H1 (cell line): ENCODE results near the gene S100A6. TPM values are rescaled to one million over a fixed set of nuclear protein-coding genes. Genes with fewer than 3 reads are reported as not detected.

ENCODE experiments used
- CTCF ChIA-PET: fragments of 300-600 bp; sonication (Branson Sonifier 250); formaldehyde crosslinking; loops from one replicate; lab custom pipeline; 2021; ENCODE audit not compliant: partially characterized antibody; lab: Charles Lee
- POLR2A ChIA-PET: fragments of 300-600 bp; sonication (Branson Sonifier 250); formaldehyde crosslinking; loops from one replicate; lab custom pipeline; 2021; ENCODE audit warnings: inconsistent platforms; ENCODE audit not compliant: partially characterized antibody; lab: Charles Lee
- DNase-seq, 2 experiments: peaks; one replicate each; pipeline versions ENCODE4 v3.0.0 to v3.0.0-alpha.2; 2010 to 2022; ENCODE audit warnings: low spot score in 2 of 2, low read depth in 1 of 2, mixed read lengths in 1 of 2
- FAIRE-seq: peaks from 2 replicates; lab custom pipeline; 2011; peaks lifted over from hg19 to GRCh38; lab: Jason Lieb, UNC
- H2AFZ ChIP-seq: 2 replicates; pipeline ENCODE4 v1.8.1; 2012; ENCODE audit warnings: low read length, inconsistent platforms
- H2AK5ac ChIP-seq: 2 replicates; pipeline ENCODE4 v1.6.1; 2013; ENCODE audit warnings: low read depth, low read length
- H2BK120ac ChIP-seq: replicated peaks from 2 replicates; pipeline ENCODE3; 2013; ENCODE audit warnings: low read depth, low read length, inconsistent platforms
- H2BK12ac ChIP-seq: 2 replicates; pipeline ENCODE4 v1.6.1; 2013; ENCODE audit warnings: low read depth, low read length
- H2BK15ac ChIP-seq: 2 replicates; pipeline ENCODE4 v1.6.1; 2013; ENCODE audit warnings: low read length
- H2BK20ac ChIP-seq: 2 replicates; pipeline ENCODE4 v1.6.1; 2013; ENCODE audit warnings: low read length
- H2BK5ac ChIP-seq: 2 replicates; pipeline ENCODE4 v1.6.1; 2013; ENCODE audit warnings: low read depth, low read length
- H3K14ac ChIP-seq: 2 replicates; pipeline ENCODE4 v1.6.1; 2013; ENCODE audit warnings: inconsistent platforms; ENCODE audit not compliant: insufficient read length
- H3K18ac ChIP-seq: 2 replicates; pipeline ENCODE4 v1.6.1; 2013; ENCODE audit warnings: low read length; ENCODE audit errors: extremely low read depth
- H3K23ac ChIP-seq: 2 replicates; pipeline ENCODE4 v1.6.1; 2013; ENCODE audit warnings: inconsistent platforms; ENCODE audit not compliant: insufficient read length
- H3K23me2 ChIP-seq: 2 replicates; pipeline ENCODE4 v1.6.1; 2013; ENCODE audit warnings: low read depth, low read length
- H3K27ac ChIP-seq: 2 replicates; pipeline ENCODE4 v1.6.1; 2011; ENCODE audit warnings: low read depth, low read length, inconsistent platforms
- H3K27me3 ChIP-seq, 4 experiments: replicated peaks in 1 of 4; 1 replicate in 1 of 4; 2 replicates in 3 of 4; pipeline versions ENCODE4 v1.6.1 to v1.8.1; 2011 to 2013; ENCODE audit warnings: low read length in 3 of 4, mild to moderate bottlenecking in 3 of 4, inconsistent platforms in 2 of 4, mixed read lengths in 2 of 4, moderate library complexity in 1 of 4; ENCODE audit not compliant: control insufficient read depth in 3 of 4, insufficient read depth in 3 of 4; ENCODE audit errors: extremely low read depth in 1 of 4
- H3K36me3 ChIP-seq, 4 experiments: 2 replicates each; pipeline versions ENCODE4 v1.6.1 to v1.8.1; 2011 to 2013; ENCODE audit warnings: mild to moderate bottlenecking in 4 of 4, low read length in 3 of 4, moderate library complexity in 2 of 4, control low read depth in 1 of 4, inconsistent platforms in 1 of 4; ENCODE audit not compliant: insufficient read depth in 4 of 4, control insufficient read depth in 2 of 4
- H3K4ac ChIP-seq: replicated peaks from 2 replicates; pipeline ENCODE3; 2013; ENCODE audit warnings: low read length, low read depth, mixed read lengths, inconsistent platforms; ENCODE audit not compliant: insufficient read length
- H3K4me1 ChIP-seq, 4 experiments: replicated peaks in 1 of 4; 1 replicate in 1 of 4; 2 replicates in 3 of 4; pipeline versions ENCODE4 v1.6.1 to v1.8.1; 2011 to 2013; ENCODE audit warnings: low read length in 3 of 4, inconsistent platforms in 2 of 4, mixed read lengths in 1 of 4; ENCODE audit not compliant: insufficient read depth in 4 of 4, control insufficient read depth in 3 of 4
- H3K4me2 ChIP-seq, 2 experiments: 2 replicates each; pipeline versions ENCODE4 v1.6.1 to v1.8.1; 2011 to 2013; ENCODE audit warnings: low read depth in 2 of 2, low read length in 2 of 2, control low read depth in 1 of 2, inconsistent platforms in 1 of 2, mild to moderate bottlenecking in 1 of 2; ENCODE audit not compliant: insufficient read depth in 1 of 2
- H3K4me3 ChIP-seq, 4 experiments: fragments of 200-600, 300-600 bp in 1 of 4; sonication (generic), shearing (Covaris generic), sonication (Bioruptor Twin) in 1 of 4; 2 replicates each; pipeline versions ENCODE4 v1.5.1 to v1.8.1; 2011 to 2016; ENCODE audit warnings: low read length in 4 of 4, low read depth in 3 of 4, control low read depth in 2 of 4, inconsistent platforms in 2 of 4, mild to moderate bottlenecking in 2 of 4, mixed read lengths in 1 of 4, moderate library complexity in 1 of 4; ENCODE audit not compliant: insufficient read depth in 2 of 4; ENCODE audit errors: extremely low read depth in 1 of 4
- H3K56ac ChIP-seq: replicated peaks from 2 replicates; pipeline ENCODE3; 2013; ENCODE audit warnings: low read depth, mild to moderate bottlenecking, mixed read lengths, low read length, inconsistent platforms; ENCODE audit not compliant: insufficient read length
- H3K79me1 ChIP-seq: 2 replicates; pipeline ENCODE4 v1.6.1; 2013; ENCODE audit warnings: low read depth, low read length, control low read depth
- H3K79me2 ChIP-seq, 2 experiments: 2 replicates each; pipeline versions ENCODE4 v1.6.1 to v1.8.1; 2012 to 2013; ENCODE audit warnings: low read length in 2 of 2, mild to moderate bottlenecking in 2 of 2, inconsistent platforms in 1 of 2; ENCODE audit not compliant: insufficient read depth in 2 of 2, control insufficient read depth in 1 of 2
- H3K9ac ChIP-seq, 4 experiments: replicated peaks in 1 of 4; 1 replicate in 1 of 4; 2 replicates in 3 of 4; pipeline versions ENCODE4 v1.6.1 to v1.8.1; 2011 to 2013; ENCODE audit warnings: low read depth in 3 of 4, low read length in 3 of 4, control low read depth in 2 of 4, mild to moderate bottlenecking in 2 of 4, moderate library complexity in 2 of 4, inconsistent platforms in 1 of 4; ENCODE audit errors: extremely low read depth in 1 of 4
- H3K9me3 ChIP-seq, 2 experiments: 2 replicates each; pipeline versions ENCODE4 v1.6.1 to v1.8.1; 2012 to 2013; ENCODE audit warnings: mild to moderate bottlenecking in 2 of 2, moderate library complexity in 2 of 2, control low read depth in 1 of 2, inconsistent platforms in 1 of 2, low read depth in 1 of 2, low read length in 1 of 2, mixed read lengths in 1 of 2; ENCODE audit not compliant: insufficient read depth in 2 of 2
- H4K20me1 ChIP-seq, 2 experiments: replicated peaks in 1 of 2; 2 replicates each; pipeline versions ENCODE3 to v1.8.1; 2011 to 2013; ENCODE audit warnings: inconsistent platforms in 2 of 2, low read length in 2 of 2, mild to moderate bottlenecking in 1 of 2; ENCODE audit not compliant: insufficient read depth in 2 of 2, control insufficient read depth in 1 of 2
- H4K5ac ChIP-seq: 2 replicates; pipeline ENCODE4 v1.6.1; 2013; ENCODE audit warnings: low read length, low read depth, mixed read lengths, inconsistent platforms; ENCODE audit not compliant: insufficient read length
- H4K8ac ChIP-seq: 2 replicates; pipeline ENCODE4 v1.8.0; 2013; ENCODE audit warnings: mild to moderate bottlenecking, moderate library complexity, low read length, inconsistent platforms; ENCODE audit not compliant: insufficient read depth; ENCODE audit errors: extremely low read depth
- H4K91ac ChIP-seq: replicated peaks from 2 replicates; pipeline ENCODE3; 2013; ENCODE audit warnings: low read length, mixed read lengths, inconsistent platforms; ENCODE audit not compliant: insufficient read length
- BCL11A ChIP-seq, 2 experiments: IDR thresholded peaks; one replicate each; pipeline ENCODE4 v1.6.1; 2011; ENCODE audit warnings: low read depth in 2 of 2, low read length in 2 of 2, mild to moderate bottlenecking in 2 of 2
- GABPA ChIP-seq: IDR thresholded peaks from 2 replicates; pipeline ENCODE4 v1.6.1; 2011; ENCODE audit warnings: mild to moderate bottlenecking, low read length, moderate library complexity, borderline replicate concordance; ENCODE audit not compliant: insufficient read depth
- JUN ChIP-seq: IDR thresholded peaks from 2 replicates; pipeline ENCODE4 v1.6.1; 2011; ENCODE audit warnings: low read depth, mild to moderate bottlenecking, improper control_type of control experiment, low read length
- JUND ChIP-seq: IDR thresholded peaks from 2 replicates; pipeline ENCODE4 v1.6.1; 2011; ENCODE audit warnings: mild to moderate bottlenecking, improper control_type of control experiment, low read length
- KDM4A ChIP-seq: IDR thresholded peaks from one replicate; pipeline ENCODE4 v1.7.1; 2012; ENCODE audit warnings: low read depth, mild to moderate bottlenecking, moderate library complexity, low read length, inconsistent platforms; ENCODE audit not compliant: severe bottlenecking
- KDM5A ChIP-seq: fragments of 200-600 bp; IDR thresholded peaks from 2 replicates; pipeline ENCODE4 v1.7.1; 2012; ENCODE audit warnings: mild to moderate bottlenecking, low read length, inconsistent platforms, mixed read lengths
- RFX5 ChIP-seq: IDR thresholded peaks from 2 replicates; pipeline ENCODE4 v1.6.1; 2011; ENCODE audit warnings: low read depth, low read length, improper control_type of control experiment, borderline replicate concordance
- SIX5 ChIP-seq: IDR thresholded peaks from 2 replicates; pipeline ENCODE4 v1.6.1; 2011; ENCODE audit warnings: mild to moderate bottlenecking, low read depth, low read length
- SP1 ChIP-seq: IDR thresholded peaks from 2 replicates; pipeline ENCODE4 v1.6.1; 2011; ENCODE audit warnings: low read depth, low read length
- TAF7 ChIP-seq: optimal IDR thresholded peaks from 2 replicates; pipeline ENCODE3; 2011; ENCODE audit warnings: low read depth, mild to moderate bottlenecking, inconsistent platforms, low read length, moderate library complexity, borderline replicate concordance
- TBP ChIP-seq: IDR thresholded peaks from 2 replicates; pipeline ENCODE4 v1.6.1; 2011; ENCODE audit warnings: low read depth, low read length, improper control_type of control experiment
- TCF12 ChIP-seq: IDR thresholded peaks from 2 replicates; pipeline ENCODE4 v1.6.1; 2011; ENCODE audit warnings: low read depth, mild to moderate bottlenecking, low read length
- WGBS, 2 experiments: shearing (Covaris generic) in 1 of 2; methylation state at CpG; one replicate each; pipeline versions ENCODE4 v1.1.6 to v1.1.7; 2013 to 2015; ENCODE audit warnings: low lambda C conversion rate in 2 of 2, mixed read lengths in 2 of 2, inconsistent platforms in 1 of 2, low coverage in 1 of 2, missing lambda C conversion rate in 1 of 2; ENCODE audit not compliant: insufficient replicate concordance in 2 of 2, insufficient coverage in 1 of 2, insufficient read length in 1 of 2; ENCODE audit errors: extremely low coverage in 1 of 2, missing lambda C conversion rate in 1 of 2; 5-methylcytosine and 5-hydroxymethylcytosine counted together
- polyA plus RNA-seq, 7 experiments: library from polyadenylated mRNA; depleted of rRNA in 3 of 7; stranded (reverse) in 5 of 7; unstranded in 2 of 7; fragments of >200 nt in 5 of 7; fragments of 200-250 nt in 2 of 7; gene quantifications; 1 replicate in 5 of 7; 2 replicates in 1 of 7; 4 replicates in 1 of 7; pipeline versions ENCODE4 v1.2.1 to v1.2.3, GENCODE V29; 2011 to 2013; ENCODE audit warnings: missing spikeins in 2 of 7, mixed read lengths in 2 of 7
- total RNA-seq: library from RNA; stranded (reverse); fragmentation: NEBNext Ultra II Directional; extraction: Animal tissue kit (Norgen Biotek cat#: 25700); gene quantifications from 2 replicates; pipeline ENCODE4 v1.2.1, GENCODE V29; 2021
- TF ChIP-seq, protein P1 (sequence below): IDR thresholded peaks from 2 replicates; pipeline ENCODE4 v1.6.1; 2011; ENCODE audit warnings: low read depth, mild to moderate bottlenecking, low read length; ENCODE audit not compliant: insufficient read depth

The S100A6 gene
- total and polyA plus RNA-seq, 2 of the 8 experiments (the other 6 are each of a cell fraction or from before 2014, with no cell fraction given): 11.1 to 63.0 TPM

DNA sequence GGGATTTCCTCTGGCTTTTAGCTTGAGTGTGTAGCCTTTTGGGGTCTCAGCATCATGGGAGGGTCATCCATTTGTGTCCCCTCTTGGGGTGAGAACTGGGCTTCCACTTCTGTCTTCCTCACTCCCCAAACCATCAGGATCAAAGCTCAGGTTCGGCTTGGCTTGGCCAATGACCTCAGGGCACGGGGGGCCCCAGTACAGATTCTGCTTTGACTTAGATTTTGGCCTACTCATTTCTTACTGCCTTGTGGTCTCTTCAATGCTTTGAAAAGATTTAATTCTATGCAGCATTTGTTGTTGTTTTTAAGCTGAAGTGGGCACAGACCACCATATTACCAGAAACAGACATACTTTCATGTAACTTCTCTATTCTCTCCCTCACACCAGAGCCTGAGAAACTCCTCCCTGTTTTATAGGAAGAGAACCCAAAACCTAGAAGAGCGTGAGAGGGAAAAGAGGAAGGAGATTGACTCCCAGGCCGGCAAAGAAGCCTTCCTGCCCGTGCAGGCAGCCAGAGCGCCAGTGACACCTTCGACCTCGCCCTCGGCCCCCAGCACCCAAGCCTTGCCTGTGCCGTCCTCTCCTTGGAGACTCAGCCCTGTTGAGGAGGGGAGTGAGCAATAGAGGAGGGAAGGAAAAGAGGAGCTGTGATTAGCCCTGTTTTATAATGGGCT lies 15.2 kb upstream of the S100A6 start:
- H2AK5ac ChIP-seq: no peak overlapping the region
- H3K56ac ChIP-seq: no peak overlapping the region
- no peaks in the 10 kb centered on the region for H3K79me2 ChIP-seq
- no peaks in the 10 kb centered on the region; a peak in 3 of 7 replicates for H3K27me3 ChIP-seq
- no peak overlapping the region for H3K9ac ChIP-seq
- no peak overlapping the region for H3K23ac ChIP-seq
- H4K8ac ChIP-seq: no peak overlapping the region
- no peak overlapping the region for H4K5ac ChIP-seq
- no peak overlapping the region for H3K4me2 ChIP-seq
- H3K79me1 ChIP-seq: no peaks in the 10 kb centered on the region
- H2BK120ac ChIP-seq: no peak overlapping the region
- H3K27ac ChIP-seq: no peak overlapping the region
- no peak overlapping the region for H4K91ac ChIP-seq
- H4K20me1 ChIP-seq: no peaks in the 10 kb centered on the region
- no peak overlapping the region for H3K4ac ChIP-seq
- H3K18ac ChIP-seq: no peak overlapping the region
- no peaks in the 10 kb centered on the region for H3K23me2 ChIP-seq
- H3K14ac ChIP-seq: no peak overlapping the region
- ChIA-PET POLR2A (interaction anchor here (0.6 to 1.8 kb wide), 7 partner anchors 9 to 440 kb away, joined by 3 to 5 read pairs (median 4); partner anchors contain the start of genes CHTOP, RPS27, S100A5 and S100A6), CTCF (interaction anchor here (0.7 to 12.9 kb wide), 11 partner anchors 11 to 196 kb away, joined by 3 to 165 read pairs (median 12); partner anchors contain the start of genes S100A1, S100A13, S100A5 and S100A6)
- no peak overlapping the region for H2BK15ac ChIP-seq
- H3K4me1 ChIP-seq: peaks cover 0 to 18% (median 8%) of the 10 kb centered on the region in 4 experiments; a peak in 6 of 7 replicates
- H2AFZ ChIP-seq: no peak overlapping the region
- FAIRE-seq: no peak
- no peak overlapping the region for H3K4me3 ChIP-seq
- H2BK12ac ChIP-seq: no peak overlapping the region
- no peak overlapping the region for H2BK5ac ChIP-seq
- H2BK20ac ChIP-seq: no peak overlapping the region
- no peak for DNase-seq
- H3K9me3 ChIP-seq: no peaks in the 10 kb centered on the region
- 100% methylated on average over 6 of the region's 10 CpGs; no CpG with 5 or more reads in 1 of the 2 experiments for WGBS, 2 experiments
- TF ChIP-seq, protein P1, sequence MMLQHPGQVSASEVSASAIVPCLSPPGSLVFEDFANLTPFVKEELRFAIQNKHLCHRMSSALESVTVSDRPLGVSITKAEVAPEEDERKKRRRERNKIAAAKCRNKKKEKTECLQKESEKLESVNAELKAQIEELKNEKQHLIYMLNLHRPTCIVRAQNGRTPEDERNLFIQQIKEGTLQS: no peak
- TF ChIP-seq KDM4A (no peak), TAF7 (no peak), RFX5 (no peak), KDM5A (no peak), GABPA (no peak), JUN (no peak), TBP (no peak), SIX5 (no peak), TCF12 (no peak), SP1 (no peak), BCL11A (IDR thresholded peaks at IDR 0.05; ENCODE audit: low read depth in 2 of 2, low read length in 2 of 2) (no peak), JUND (no peak)
- no peaks in the 10 kb centered on the region for H3K36me3 ChIP-seq
